Measurements from ENCODE around the gene PSAP. TPM values are rescaled to one million over a fixed set of nuclear protein-coding genes. Genes with fewer than 3 reads are reported as not detected.

The PSAP gene
- total and polyA plus RNA-seq, 4 donors = 255 to 671 (median 472) TPM

GRCh38 chr10:71809628-71810027, 41.4 kb downstream of the PSAP start (continued):
- TF ChIP-seq, protein P1, sequence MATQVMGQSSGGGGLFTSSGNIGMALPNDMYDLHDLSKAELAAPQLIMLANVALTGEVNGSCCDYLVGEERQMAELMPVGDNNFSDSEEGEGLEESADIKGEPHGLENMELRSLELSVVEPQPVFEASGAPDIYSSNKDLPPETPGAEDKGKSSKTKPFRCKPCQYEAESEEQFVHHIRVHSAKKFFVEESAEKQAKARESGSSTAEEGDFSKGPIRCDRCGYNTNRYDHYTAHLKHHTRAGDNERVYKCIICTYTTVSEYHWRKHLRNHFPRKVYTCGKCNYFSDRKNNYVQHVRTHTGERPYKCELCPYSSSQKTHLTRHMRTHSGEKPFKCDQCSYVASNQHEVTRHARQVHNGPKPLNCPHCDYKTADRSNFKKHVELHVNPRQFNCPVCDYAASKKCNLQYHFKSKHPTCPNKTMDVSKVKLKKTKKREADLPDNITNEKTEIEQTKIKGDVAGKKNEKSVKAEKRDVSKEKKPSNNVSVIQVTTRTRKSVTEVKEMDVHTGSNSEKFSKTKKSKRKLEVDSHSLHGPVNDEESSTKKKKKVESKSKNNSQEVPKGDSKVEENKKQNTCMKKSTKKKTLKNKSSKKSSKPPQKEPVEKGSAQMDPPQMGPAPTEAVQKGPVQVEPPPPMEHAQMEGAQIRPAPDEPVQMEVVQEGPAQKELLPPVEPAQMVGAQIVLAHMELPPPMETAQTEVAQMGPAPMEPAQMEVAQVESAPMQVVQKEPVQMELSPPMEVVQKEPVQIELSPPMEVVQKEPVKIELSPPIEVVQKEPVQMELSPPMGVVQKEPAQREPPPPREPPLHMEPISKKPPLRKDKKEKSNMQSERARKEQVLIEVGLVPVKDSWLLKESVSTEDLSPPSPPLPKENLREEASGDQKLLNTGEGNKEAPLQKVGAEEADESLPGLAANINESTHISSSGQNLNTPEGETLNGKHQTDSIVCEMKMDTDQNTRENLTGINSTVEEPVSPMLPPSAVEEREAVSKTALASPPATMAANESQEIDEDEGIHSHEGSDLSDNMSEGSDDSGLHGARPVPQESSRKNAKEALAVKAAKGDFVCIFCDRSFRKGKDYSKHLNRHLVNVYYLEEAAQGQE (IDR thresholded peaks at IDR 0.05) = no peak
- TF ChIP-seq GABPA (IDR thresholded peaks at IDR 0.05 in 1 of 2, conservative IDR thresholded peaks at IDR 0.05 in 1 of 2) (no peak), SP1 (IDR thresholded peaks at IDR 0.05) (no peak)

DNA sequence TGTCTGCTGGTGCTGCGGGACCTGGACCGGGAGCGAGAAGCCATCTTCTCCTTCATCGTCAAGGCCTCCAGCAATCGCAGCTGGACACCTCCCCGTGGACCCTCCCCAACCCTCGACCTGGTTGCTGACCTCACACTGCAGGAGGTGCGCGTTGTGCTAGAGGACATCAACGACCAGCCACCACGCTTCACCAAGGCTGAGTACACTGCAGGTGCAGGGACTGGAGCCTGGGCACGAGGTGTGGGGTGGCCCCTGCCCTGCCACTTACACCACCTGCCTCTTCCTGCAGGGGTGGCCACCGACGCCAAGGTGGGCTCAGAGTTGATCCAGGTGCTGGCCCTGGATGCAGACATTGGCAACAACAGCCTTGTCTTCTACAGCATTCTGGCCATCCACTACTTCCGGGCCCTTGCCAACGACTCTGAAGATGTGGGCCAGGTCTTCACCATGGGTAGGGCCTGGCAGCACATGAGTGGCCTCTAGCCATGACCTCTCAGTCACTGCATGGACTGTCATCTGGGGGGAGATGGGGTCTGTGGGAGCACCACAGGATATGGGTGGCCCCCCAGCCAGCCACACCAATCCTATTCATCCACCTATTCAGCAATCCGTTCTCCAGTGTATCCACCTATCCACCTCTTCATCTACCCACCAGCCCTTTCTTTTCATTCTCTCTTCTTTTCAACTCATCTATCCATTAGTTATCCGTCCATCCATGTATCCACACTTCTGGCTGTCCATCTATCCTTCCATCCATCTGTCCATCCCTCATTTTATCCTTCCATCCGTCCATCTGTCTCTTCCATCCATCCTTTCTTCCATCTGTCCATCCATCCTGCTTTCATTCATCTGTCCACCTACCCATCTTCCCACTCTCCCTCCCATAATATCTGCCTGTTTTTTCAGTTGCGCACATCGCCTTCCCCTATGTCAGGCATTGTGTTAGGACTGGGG, 43.2 kb downstream of the PSAP start:
- Histone ChIP-seq H3K9me3 (ENCODE audit: control insufficient read depth in 4 of 4, low read length in 3 of 4) (no peaks in the 10 kb centered on the region), H3K36me3 (ENCODE audit: control insufficient read depth in 4 of 4, insufficient read depth in 3 of 4, low read depth in 1 of 4, low read length in 3 of 4) (peaks cover 0 to 2% (median 0%) of the 10 kb centered on the region in 4 donors), H3K27ac (ENCODE audit: low read depth in 1 of 2, low read length in 2 of 2) (no peak overlapping the region), H3K9ac (ENCODE audit: low read depth in 1 of 2, low read length in 2 of 2) (no peak overlapping the region), H3K27me3 (ENCODE audit: control insufficient read depth in 4 of 4, insufficient read depth in 4 of 4, low read length in 3 of 4) (no peaks in the 10 kb centered on the region), H3K4me3 (ENCODE audit: low read depth in 1 of 3, low read length in 3 of 3) (no peak overlapping the region), H3K4me1 (ENCODE audit: control insufficient read depth in 4 of 4, insufficient read depth in 4 of 4, low read length in 3 of 4) (no peaks in the 10 kb centered on the region)
- DNase-seq (ENCODE audit: low spot score) = no peak
- WGBS = 94% methylated on average over 21 of the region's 21 CpGs
- TF ChIP-seq TAF1 (conservative IDR thresholded peaks at IDR 0.05) = no peak
- TF ChIP-seq FOXA1 (IDR thresholded peaks at IDR 0.05) = no peak
- TF ChIP-seq EGR1 (IDR thresholded peaks at IDR 0.05; ENCODE audit: low read depth in 2 of 2) = no peak
- no peak for TF ChIP-seq GABPA (IDR thresholded peaks at IDR 0.05 in 1 of 2, conservative IDR thresholded peaks at IDR 0.05 in 1 of 2)
- TF ChIP-seq, protein P2, sequence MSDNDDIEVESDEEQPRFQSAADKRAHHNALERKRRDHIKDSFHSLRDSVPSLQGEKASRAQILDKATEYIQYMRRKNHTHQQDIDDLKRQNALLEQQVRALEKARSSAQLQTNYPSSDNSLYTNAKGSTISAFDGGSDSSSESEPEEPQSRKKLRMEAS (IDR thresholded peaks at IDR 0.05) = no peak
- no peak for TF ChIP-seq RAD21 (IDR thresholded peaks at IDR 0.05)
- TF ChIP-seq FOXA2 (IDR thresholded peaks at IDR 0.05) = no peak
- TF ChIP-seq NR2F2 (IDR thresholded peaks at IDR 0.05) = no peak
- no peak for TF ChIP-seq YY1 (IDR thresholded peaks at IDR 0.05)
- no peak for TF ChIP-seq JUND (IDR thresholded peaks at IDR 0.05)
- TF ChIP-seq SP1 (IDR thresholded peaks at IDR 0.05) = no peak
- TF ChIP-seq HNF4A (conservative IDR thresholded peaks at IDR 0.05) = no peak
- no peak for TF ChIP-seq RXRA (IDR thresholded peaks at IDR 0.05)
- TF ChIP-seq, protein P1 (IDR thresholded peaks at IDR 0.05) = no peak
- TF ChIP-seq HNF4G (IDR thresholded peaks at IDR 0.05) = no peak
- no peak for TF ChIP-seq ATF3 (IDR thresholded peaks at IDR 0.05)
- TF ChIP-seq, protein P3, sequence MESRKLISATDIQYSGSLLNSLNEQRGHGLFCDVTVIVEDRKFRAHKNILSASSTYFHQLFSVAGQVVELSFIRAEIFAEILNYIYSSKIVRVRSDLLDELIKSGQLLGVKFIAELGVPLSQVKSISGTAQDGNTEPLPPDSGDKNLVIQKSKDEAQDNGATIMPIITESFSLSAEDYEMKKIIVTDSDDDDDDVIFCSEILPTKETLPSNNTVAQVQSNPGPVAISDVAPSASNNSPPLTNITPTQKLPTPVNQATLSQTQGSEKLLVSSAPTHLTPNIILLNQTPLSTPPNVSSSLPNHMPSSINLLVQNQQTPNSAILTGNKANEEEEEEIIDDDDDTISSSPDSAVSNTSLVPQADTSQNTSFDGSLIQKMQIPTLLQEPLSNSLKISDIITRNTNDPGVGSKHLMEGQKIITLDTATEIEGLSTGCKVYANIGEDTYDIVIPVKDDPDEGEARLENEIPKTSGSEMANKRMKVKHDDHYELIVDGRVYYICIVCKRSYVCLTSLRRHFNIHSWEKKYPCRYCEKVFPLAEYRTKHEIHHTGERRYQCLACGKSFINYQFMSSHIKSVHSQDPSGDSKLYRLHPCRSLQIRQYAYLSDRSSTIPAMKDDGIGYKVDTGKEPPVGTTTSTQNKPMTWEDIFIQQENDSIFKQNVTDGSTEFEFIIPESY (IDR thresholded peaks at IDR 0.05) = no peak
- no peak for TF ChIP-seq CTCF (IDR thresholded peaks at IDR 0.05; ENCODE audit: low read depth, low read length, missing input control)

All from liver (tissue), 9 donors.